Left renal cortex interstitium (tissue), 4 donors: ENCODE data around the gene CNTD1. TPM values are rescaled to one million over a fixed set of nuclear protein-coding genes. Genes with fewer than 3 reads are reported as not detected.
"Not testable (repeated sequence)": the region's sequence is repeated elsewhere in the genome, so short reads cannot be mapped to it uniquely, and the experiment has no call there.

Source experiments
- DNase-seq, 4 donors: peaks; one replicate each; pipeline ENCODE4 v3.0.0-alpha.2; 2013; ENCODE audit warnings: low read depth in 4 of 4, low spot score in 2 of 4, missing footprints in 1 of 4
- polyA plus RNA-seq, 4 donors: library from polyadenylated mRNA; unstranded; fragments of 120-200 nt; gene quantifications; one replicate each; pipeline ENCODE4 v1.2.1, GENCODE V29; 2013; ENCODE audit not compliant: insufficient read length in 4 of 4

Gene CNTD1, protein sequence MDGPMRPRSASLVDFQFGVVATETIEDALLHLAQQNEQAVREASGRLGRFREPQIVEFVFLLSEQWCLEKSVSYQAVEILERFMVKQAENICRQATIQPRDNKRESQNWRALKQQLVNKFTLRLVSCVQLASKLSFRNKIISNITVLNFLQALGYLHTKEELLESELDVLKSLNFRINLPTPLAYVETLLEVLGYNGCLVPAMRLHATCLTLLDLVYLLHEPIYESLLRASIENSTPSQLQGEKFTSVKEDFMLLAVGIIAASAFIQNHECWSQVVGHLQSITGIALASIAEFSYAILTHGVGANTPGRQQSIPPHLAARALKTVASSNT
- 1 to 10 TPM in 3 of 4 donors, under 1 TPM in 1; 0.86 to 3.8 (median 2.1) TPM for polyA plus RNA-seq

DNA sequence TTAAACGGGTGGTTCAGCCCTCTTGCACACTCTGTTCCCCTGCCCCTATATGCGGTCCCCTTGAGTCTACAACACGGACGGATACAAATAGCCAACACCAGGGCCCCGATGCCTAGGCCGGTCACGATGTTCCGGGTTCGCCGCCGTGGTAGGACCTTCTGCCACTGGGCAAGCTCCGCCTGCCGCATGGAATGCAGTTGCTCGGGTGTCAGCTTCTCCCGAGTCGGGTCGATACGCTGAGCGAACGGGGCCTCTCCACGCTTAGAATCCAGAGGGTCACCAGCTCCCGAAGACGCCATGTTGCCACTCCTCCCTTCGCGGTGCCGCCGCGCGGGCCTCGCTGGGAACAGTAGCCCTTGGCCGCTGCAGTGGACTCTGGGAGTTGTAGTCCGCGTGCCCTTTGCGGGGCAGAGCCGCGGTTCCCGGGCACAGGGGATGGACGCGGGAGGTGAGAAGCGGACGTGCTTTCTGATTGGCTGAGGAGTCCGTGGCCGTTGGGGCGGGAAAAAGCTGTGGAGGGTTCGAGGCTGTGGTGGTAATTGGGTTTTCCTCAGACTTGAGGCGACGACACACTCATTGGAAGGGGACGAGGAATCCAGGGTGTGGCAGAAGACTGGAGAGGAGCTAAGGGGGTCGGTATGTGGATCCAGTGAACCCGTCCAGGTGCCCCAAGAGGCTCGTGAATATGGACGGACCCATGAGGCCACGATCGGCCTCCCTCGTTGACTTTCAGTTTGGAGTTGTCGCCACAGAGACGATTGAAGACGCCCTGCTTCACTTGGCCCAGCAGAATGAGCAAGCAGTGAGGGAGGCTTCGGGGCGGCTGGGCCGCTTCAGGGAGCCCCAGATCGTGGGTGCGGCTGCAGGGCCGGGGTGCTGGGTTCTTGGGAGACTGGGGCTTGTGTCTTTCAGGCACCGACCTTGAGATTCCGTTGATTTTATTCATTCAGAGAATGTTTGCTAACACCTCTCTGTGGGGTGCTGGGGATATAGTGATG lies at the start of gene CNTD1, which contains the start of gene COA3:
CNTD1 (plus strand) TSS at position 479 of the 998 bp plus-strand sequence; CDS start at position 686, 207 bp downstream.
COA3 (minus strand) TSS at position 322 of the 998 bp plus-strand sequence; CDS start at position 299, 23 bp downstream.
- peak in 2 of 4 donors; percentile 80 to 82 for DNase-seq

DNA sequence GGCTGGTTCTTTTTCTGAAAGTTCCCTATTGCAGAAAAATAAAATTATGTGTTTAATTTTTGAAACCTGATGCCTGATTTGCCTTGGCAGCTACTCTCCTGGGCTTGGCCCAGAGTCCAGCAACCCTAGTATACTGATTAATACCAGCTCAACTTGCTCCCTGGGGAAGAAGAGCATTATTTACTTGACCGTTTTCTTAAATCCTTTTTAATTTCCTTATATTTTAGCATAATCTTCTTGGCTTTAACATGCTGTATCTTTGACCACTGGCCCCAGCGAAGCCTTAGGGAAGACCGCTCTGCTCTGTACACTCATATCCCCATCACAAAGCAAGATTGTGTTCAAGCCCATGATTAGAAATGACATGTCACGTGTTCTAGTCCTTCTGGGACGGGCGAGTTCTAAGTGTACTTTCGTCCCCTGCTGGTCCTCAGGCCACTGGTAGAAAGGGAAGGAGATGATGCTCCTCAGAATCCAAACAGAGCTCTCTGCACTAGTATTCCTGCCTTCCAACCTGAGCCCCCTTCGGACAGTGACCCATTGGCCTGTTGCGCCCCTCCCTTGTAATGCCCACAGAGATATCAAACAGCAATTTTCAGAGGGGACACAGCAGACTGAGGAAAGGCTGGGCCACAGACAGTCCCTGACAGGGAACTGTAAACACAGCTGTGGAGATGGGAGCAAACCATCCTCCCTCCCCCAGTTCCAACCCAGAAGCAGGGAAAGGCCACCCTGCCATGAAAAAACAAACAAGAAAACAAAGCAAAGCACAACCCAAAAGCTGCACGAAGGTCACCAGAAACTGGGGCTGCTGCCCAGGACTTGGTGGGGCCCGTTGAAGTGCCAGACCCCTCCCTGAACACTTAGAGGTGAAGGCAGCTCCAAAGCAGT lies 49.5 kb upstream of the CNTD1 start:
- DNase-seq = no peak

DNA sequence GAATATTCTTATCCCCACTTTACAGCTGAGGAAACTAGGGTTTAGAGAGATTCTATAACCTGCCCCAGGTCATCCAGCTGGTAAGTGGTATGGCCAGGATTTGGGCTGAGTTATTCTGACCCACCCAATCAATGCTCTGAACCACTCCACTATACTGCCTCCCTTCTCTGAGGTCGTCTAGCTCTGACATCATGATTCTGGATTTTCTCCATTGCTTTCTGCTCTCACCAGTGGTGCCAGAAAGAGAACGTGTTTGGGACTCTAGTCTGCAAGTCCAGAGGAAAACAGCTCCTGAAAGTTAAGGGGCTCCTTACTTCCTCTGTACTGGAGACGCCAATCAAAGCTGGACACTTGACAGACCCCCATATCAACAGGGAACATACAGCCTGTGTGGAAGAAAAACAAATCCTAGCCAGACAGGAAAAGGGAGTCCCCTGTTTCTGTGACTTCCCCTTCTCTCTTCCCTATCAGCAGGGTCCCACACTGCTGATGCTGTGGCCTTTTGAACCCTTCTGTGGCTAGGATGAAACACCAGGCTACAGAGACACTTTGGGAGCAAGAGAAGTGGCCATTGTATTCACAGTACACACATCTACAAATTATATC lies 47.8 kb upstream of the CNTD1 start:
- no peak for DNase-seq

DNA sequence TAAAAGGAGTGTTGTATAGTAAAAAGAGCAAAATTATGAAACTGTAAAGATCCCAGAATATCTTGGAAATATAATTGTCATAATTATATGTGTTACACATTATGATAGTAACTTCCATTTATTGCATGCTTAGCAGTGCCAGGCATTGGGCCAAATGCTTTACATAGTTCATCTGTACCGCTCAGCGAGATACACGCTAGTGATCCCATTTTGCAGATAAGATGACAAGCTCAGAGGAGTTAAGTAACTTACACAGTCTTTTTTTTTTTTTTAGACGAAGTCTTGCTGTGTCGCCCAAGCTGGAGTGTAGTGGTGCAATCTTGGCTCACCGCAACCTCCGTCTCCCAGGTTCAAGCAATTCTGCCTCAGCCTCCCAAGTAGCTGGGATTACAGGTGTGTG lies 47.0 kb upstream of the CNTD1 start:
- no peak for DNase-seq

DNA sequence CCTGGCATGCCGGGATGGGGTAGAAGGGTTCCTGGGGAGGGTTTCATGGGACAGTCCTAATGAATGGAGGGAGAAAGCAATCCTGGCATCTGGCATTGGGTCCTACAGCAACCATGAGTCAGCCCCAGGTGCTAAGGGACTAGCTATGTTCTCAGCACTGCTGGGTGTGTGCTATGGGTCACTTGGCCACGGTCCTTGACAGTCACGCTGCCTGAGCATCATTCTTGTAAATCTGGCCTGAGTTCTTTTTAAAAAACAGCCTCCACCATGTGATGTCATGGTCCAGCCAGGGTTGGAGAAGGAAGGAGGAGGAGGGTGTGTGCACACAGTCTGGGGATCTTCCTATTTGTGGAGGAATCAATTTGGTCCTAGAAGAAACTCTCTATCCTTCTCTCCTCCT lies 43.9 kb upstream of the CNTD1 start:
- DNase-seq = no peak

DNA sequence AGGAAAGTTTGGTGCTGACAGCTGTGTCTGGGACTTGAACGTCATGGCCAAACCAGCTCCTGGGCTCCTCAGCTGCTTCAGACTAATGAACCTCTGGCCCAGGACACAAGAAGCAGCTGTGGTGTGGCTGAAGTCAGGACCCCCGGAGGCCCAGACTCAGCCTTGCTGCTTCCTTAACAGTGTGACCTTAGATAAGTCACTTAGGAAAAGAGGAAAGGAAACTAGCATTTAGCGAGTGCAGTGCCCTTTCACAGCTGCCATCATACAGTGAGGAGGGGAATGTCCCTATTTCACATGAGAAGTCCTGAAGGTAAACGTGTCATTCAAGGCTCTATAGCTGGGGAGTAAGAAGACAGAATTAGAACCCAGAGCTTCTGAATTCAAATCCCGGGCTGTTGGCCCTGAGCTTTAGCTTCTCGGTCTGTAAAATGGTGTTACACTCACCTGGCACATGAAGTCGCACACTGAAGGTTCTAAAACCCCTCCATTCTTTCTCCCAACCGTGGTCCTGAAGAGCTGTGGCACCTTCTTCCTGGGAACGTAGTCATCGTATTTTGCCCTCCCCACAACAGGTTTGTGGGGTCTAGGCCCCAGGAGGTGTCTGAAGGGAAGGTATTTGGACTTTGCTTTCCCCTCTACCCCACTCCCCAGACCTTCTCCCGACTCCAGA lies 38.5 kb upstream of the CNTD1 start:
- DNase-seq = no peak

DNA sequence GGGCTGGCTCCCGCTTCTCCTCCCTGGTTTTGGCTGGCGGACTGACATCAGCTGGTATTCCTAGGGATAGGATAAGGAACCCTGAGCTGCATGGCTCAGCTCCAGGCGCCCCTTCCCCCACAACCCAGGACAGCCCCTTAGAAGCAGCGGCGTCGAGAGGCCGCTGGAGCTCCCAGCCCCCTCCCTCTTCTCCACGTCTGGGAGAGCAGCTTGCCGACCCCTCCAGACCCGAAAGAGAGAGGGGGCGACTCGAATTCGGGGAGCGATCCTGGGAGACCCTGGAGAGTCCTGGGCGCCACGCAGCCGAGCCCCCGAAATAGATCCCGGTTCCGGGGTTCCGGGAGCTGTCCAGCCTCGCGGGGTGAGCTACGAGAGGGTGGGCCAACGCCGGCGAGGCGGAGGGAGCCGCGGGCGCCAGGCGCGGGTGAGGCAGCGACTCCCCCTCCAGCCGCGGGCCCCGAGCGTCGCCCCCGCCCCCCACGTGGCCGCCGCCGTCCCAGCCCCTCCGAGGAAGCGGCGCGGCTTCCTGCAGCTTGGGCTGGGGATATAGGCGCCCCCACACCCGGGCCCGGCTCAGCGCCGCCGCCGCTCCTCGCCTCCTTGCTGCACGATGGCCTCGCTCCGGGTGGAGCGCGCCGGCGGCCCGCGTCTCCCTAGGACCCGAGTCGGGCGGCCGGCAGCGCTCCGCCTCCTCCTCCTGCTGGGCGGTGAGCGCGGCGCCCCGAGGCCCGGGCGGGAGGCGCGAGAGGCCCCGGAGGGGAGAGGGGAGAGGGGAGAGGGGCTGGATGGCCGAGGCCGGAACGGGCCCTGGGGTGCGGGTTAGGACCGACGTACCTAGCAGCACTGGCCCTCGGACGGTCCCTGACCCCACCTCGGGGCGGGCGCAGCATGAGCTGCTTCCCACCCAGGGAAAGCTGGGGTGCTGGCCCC lies 37.7 kb upstream of the CNTD1 start, which contains the start of gene RAMP2:
RAMP2 (plus strand) TSS at position 576 of the 930 bp plus-strand sequence; CDS start at position 611, 35 bp downstream.
- peak in 2 of 4 donors; percentile 21 to 43 for DNase-seq

DNA sequence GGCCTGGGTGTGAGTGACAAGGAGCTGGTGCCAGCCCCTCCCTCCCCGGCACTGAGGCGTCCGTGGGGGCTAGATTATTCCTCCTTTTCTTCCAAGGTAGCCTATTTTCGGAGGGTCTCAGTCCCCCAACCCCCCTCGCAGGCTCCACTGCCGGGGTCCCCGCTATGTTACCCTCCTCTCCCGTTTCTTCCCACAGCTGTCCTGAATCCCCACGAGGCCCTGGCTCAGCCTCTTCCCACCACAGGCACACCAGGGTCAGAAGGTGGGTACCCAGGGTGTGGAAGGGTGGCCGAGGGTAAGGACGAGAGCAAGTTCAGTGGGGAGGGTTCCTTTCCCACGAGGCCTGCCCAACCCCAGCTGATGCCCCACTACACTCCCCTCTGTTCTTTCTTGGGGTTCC lies 37.0 kb upstream of the CNTD1 start:
- DNase-seq = no peak

DNA sequence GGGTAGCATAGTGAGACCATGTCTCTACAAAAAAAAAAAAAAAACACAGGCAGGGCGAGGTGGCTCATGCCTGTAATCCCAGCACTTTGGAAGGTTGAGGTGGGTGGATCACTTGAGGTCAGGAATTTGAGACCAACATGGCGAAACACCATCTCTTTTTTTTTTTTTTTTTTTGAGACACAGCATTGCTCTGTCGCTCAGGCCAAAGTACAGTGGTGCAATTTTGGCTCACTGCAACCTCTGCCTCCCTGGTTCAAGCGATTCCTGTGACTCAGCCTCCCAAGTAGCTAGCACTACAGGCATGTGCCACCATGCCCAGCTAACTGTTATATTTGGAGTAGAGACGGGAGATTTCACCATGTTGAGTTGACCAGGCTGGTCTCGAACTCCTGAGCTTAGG lies 32.5 kb upstream of the CNTD1 start:
- DNase-seq = no peak

DNA sequence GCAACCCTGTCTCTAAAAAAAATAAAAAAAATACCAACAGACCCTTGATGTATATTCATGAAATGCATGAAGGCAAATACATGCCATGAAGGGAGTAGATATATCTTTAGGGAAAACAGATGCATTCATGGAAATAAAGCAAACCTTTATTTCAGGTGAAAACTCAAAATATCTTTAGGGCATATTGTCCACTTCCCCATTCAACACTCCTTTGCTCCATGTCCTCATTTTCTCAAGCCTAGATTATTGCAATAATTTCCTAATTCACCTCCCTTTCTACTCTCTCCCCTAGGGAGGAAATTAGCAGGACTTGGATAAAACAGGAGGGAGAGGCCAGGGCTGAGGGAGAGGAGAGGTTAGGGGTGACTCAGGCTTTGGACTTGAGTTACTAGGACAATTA lies 31.1 kb upstream of the CNTD1 start:
- no peak for DNase-seq

DNA sequence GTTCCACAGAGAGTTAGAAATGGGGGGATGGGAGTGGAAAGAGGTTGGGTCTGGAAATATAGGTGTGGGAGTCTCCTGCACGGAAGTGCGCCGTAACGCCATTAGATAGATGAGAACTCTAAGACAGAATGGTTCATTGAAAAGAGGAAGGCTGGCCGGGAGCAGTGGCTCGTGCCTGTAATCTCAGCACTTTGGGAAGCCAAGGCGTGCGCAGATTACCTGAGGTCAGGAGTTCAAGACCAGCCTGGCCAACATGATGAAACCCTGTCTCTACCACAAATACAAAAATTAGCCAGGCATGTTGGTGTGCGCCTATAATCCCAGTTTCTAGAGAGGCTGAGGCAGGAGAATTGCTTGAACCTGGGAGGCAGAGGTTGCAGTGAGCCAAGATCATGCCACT lies 30.7 kb upstream of the CNTD1 start:
- DNase-seq = not testable (repeated sequence)

DNA sequence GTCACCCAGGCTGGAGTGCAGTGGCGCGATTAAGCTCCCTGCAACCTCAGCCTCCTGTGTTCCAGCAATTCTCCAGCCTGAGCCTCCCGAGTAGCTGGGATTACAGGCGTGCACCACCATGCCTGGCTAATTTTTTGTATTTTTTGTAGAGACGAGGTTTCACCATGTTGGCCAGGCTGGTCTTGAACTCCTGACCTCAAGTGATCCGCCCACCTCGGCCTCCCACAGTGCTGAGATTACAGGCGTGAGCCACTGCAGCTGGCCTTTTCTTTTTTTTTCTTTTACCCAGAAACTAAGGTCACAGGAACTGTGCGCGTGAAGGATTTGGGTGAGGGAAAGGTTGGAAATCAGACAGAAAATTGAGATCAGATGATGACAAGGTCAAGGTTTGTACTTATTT lies 28.7 kb upstream of the CNTD1 start:
- DNase-seq = not testable (repeated sequence)

DNA sequence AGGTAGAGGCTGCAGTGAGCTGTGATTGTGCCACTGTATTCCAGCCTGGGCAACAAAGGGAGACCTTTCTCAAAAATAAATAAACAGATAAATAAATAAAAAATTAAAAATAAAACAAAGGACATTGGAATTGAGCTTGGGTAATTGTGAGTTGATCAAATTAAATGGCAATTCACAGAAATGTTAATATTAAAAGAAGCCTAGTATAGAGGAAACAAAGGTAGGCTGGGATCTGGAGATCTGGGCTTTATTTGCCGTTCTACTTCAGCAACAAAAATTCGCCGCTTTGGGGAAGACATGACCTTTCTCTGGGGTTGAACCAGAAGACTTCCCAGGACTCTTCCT lies 25.7 kb upstream of the CNTD1 start:
- no peak for DNase-seq

DNA sequence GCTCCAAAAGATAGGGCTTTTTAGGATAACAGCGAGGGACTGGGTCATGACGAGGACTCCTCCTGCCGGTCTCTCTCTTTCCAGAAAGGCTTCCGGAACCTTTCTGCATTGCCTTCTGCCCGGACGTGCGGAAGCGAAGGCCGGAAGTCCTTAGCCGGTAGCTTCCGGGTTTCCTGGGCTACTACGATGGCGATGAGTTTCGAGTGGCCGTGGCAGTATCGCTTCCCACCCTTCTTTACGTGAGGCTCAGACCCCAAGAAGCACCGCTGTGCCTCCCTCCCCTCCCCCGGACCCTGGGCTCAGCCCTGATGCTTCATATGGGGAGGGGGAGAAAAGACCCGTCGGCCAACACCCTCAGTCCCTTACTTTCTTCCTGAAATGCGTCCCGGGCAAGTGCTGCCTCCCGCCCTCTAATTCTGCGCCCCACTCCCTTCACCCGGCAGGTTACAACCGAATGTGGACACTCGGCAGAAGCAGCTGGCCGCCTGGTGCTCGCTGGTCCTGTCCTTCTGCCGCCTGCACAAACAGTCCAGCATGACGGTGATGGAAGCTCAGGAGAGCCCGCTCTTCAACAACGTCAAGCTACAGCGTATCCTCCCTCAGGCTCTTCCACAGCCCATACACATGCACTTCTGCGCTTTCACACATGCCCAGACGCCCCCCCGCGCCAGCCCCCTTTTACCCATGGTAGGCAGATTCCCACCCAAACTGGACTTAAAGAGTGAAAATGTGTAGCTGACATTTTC lies 25.2 kb upstream of the CNTD1 start, which contains the start of gene VPS25:
VPS25 (plus strand) TSS at position 160 of the 746 bp plus-strand sequence; CDS start at position 187, 27 bp downstream.
- peak in 2 of 4 donors; percentile 68 for DNase-seq

DNA sequence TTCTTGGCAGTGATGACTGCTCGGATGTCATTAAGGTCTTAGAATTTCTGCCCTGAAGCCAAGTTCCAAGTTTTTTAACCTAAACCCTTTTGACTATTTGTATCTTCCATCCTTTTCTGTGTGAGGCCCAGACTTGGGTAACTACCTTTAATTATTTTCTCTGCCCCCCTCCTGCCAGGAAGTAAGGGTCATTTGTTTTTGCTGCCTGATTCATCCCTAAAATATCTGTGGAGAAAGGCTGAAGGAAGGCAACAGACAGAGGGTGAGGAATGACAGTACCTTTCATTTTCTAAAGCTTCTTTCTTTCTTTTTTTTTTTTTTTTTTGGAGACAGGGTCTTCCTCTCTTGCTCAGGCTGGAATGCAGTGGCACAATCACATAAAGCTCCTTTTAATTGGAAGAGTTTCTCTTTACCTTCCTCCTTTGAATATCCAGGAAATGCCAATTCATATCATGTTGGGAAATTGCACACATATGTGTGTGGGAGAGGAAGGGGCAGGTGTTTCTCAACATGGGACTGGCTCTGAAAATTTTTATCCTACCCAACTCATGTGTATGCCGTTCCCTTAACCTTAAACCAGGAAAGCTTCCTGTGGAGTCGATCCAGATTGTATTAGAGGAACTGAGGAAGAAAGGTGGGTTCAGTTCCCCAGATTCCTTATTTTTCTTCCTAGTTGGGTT lies 24.5 kb upstream of the CNTD1 start:
- DNase-seq = no peak

DNA sequence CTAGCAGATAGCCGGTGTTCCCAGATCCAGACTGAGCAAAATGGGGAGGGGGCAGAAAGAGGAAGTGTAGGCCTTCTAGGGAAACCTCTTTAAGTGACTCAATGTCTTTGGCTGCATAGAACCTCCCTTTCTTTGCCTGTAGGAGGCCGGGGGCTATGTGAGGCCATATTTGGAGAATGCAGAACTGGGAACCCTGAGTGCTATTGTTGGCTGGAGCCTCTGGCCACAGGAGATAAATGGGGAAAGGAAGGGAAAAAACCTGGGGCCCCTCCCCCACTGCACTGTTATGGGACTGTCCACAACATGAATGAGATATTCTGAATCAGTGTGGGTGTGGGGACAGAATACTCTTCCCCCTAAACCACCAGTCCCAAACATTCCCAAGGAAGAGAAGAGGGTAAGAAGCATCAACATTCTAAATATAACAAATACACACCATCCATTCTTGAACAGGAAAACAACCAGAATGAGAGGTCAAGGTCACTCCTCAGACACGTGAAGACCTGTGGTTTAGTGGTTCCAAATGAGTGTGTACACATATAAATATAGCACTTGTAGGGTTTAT lies 23.0 kb upstream of the CNTD1 start:
- no peak for DNase-seq
